Renal cortex interstitium (tissue), 11 donors: ENCODE data around the gene FOSL2. TPM values are rescaled to one million over a fixed set of nuclear protein-coding genes. Genes with fewer than 3 reads are reported as not detected.

Experiments used
- DNase-seq, 11 donors: peaks; one replicate each; pipeline ENCODE4 v3.0.0-alpha.2; 2013; ENCODE audit warnings: low read depth in 9 of 11, low spot score in 4 of 11; ENCODE audit errors: extremely low read depth in 1 of 11
- polyA plus RNA-seq, 3 donors: library from polyadenylated mRNA; unstranded; fragments of 120-200 nt; gene quantifications; one replicate each; pipeline ENCODE4 v1.2.1, GENCODE V29; 2013; ENCODE audit not compliant: insufficient read length in 3 of 3

Gene FOSL2
- polyA plus RNA-seq, 3 donors: 21.2 to 45.5 (median 24.4) TPM

GRCh38 chr2:28419003-28419402, 26.3 kb downstream of the FOSL2 start:
- no peak for DNase-seq

DNA sequence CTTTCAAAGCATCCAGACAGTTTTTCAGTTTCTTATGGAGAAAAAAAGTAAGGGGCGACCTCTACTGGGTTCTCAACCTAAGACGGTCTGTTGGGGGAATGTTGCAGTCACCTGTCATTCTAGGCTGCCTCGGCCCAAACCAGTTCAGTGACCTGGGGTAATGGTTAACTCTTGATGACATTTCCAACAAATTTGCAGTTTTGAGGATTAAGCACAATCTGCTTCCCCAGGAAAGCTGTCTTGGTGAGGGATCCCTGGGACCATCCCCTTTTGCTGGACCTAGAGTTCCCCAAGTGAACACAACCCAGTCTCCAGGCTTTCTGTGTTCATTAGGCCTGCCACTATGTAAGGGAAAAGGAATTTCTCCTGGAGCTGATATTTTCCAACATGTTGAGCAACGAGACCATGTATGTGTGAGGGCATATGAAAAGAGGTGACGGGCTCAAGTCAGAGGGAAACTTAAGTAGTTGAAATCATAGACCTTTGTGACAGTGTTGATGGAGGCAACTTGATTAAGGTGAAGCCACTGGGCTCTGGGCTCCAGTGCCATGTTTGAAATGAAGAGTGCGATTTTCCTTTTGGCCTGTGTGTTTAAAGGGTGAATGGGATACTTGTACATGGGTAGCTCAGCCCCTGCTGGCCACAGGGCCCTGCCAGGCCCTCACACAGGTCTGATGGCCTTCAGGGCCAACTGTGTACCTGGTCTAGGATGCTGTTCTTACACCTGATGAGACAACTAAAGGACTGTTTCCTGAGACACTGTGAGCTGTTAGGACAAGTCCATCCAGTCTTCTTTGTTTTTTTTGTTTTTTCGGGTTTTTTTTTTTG, 27.0 kb downstream of the FOSL2 start:
- DNase-seq: no peak

- no peak for DNase-seq
These were observed 28.1 kb downstream of the FOSL2 start for GRCh38 chr2:28420722-28421121.

GRCh38 chr2:28422908-28423741, 30.5 kb downstream of the FOSL2 start:
- DNase-seq: no peak

- DNase-seq: no peak
These were observed 31.4 kb downstream of the FOSL2 start for GRCh38 chr2:28423856-28424605.

- DNase-seq: no peak
These were observed 32.3 kb downstream of the FOSL2 start for GRCh38 chr2:28424799-28425463.

- no peak for DNase-seq
These were observed 32.8 kb downstream of the FOSL2 start for GRCh38 chr2:28425464-28425835.

DNA sequence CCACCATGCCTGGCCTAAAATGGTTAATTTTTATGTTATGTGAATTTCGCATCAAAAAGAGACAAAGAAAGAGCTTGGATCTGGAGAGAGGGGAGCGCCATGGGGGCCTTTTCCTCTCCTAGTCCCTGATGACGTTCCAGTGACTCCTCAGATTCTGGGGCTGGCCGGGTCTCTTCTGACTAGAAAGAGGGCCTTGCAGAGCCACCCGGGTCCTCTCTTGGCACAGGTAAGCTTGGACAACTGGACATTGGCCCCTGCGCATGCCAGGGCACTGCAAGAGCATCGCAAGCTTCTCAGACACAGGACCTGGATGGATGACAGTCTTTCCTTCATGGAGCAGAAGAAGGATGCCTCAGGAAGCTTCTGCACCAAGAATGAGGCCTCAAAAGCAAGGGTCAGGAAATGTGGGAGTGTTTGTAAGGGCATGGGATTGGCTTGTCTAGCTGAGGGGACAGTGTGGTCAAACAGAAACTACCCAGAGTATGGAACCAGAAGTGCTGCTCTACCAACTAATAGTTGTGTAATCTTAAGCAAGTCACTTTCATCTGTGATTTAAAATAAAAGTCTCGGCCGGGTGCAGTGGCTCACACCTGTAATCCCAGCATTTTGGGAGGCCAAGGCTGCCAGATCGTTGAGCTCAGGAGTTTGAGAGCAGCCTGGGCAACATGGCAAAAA, 35.2 kb downstream of the FOSL2 start:
- no peak for DNase-seq

DNA sequence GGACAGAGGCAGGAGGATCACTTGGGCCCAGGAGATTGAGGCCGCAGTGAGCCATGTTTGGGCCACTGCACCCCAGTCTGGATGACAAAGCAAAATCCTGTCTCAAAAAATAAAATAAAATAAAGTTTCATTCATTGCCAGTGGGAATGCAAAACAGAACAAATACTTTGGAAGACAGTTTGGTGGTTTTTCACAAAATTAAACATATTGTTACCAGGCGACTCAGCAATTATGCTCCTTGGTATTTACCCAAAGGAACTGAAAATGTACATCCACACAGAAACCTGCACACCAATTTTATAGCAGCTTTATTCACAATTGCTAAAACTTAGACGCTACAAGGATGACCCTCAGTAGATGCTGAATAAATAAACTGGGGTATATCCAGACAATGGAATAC, 35.8 kb downstream of the FOSL2 start:
- DNase-seq: no peak

DNA sequence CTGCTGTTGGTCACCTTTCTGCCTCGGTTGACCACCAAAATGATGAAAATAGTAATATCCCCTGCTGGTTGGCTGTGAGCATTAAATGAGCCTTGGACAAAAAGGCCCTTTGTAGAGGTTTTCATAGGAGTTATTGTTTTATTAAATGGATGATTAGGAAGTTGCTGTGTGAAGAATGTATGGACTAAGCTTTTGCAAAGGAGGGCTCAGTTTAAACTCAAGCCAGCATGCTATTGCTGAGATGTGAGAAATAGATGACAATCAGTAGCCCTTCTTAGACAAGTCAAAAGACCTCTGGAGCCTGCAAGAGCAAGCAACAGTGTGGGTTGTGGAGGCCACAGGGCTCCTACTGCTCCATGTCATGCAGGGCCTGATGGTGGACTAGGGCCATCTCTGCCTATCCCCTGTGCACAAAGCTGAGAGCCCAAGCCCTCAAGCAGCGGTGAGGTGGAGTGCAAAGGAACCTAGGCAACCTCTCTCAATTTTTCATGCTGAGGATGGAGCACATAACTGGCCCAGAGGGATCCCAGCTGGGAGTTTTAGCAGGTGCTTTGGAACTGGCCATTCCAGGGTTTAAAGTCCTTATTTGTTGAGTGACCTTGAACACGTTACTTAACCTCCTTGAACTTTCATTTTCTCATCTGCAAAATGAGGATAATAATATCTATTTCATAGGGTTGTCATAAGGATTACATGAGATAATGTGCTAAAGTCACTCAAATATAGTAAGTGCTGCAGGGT, 37.1 kb downstream of the FOSL2 start:
- no peak for DNase-seq

DNA sequence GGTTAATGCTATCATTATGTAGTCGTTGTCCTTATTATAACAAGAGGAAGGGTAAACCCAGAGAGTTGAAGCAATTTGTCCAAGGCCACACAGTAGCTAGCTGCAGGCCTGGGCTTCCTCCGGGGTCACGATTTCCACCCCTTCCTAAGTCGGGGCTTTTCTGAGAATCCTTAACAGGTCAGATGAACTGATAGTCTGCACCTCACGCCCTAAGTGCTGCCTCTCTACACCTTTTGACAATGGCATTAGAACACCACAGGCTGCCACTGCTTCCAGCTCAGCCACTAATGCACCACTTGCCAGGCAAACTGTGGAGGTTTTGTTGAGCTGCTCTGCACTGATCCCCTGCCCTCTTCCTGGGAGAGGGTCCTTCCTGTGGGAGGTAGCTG, 37.7 kb downstream of the FOSL2 start:
- DNase-seq: no peak

GRCh38 chr2:28430788-28431418, 38.2 kb downstream of the FOSL2 start:
- DNase-seq: no peak

DNA sequence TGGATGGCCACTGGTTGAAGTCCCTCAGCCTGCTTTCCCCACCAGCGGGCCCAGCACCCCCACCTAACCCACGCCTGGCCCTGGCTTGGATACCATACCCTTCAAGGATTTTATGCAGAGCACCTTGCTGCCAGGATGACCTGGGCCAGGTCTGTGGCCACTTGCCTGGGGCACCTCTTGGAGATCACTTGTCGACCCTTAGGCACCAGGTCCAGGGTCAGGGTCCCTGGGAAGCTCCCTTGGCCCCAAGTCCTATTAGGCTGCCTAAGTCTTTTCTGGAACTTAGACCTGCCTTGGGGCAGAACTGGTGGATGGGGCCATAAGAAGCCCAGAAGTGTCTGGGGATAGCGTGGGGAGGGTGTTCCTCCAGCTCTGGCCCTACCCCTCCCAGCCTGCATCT, 39.1 kb downstream of the FOSL2 start:
- no peak for DNase-seq

DNA sequence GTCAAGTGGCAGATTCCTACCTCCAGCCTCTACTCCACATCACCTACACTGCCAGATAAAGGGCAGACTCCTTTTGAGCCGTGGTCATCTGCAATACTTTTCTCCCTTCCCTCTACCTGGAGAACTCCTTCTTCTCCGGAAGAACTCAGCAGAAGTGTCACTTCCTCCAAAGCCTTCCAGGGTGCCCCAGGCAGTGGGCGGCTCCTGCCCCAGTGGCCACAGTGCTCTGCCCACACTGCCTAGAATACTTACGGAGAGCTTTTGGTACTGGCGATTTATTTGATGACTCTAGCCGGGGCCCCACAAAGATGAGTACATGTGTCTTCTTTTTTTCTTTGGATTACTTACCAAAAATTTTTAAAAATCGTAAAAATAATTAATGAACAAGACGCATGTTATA, 39.7 kb downstream of the FOSL2 start:
- DNase-seq: no peak

DNA sequence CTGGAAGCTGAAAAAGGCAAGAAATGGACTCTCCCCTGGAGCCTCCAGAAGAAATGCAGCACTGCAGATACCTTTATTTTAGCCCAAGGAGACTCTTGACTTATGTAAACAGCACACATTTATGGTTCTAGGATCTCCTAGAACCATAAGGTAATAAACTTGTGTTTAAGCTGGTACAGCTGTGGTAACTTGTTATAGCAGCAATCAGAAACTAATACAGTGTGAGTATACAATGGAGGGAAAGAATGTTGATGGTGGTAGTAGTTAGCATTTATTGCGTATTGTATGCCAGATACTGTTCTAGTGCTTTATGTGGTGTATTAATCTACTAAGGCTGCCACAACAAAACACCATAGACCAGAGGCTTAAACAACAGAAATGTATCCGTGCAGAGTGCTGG, 40.6 kb downstream of the FOSL2 start:
- DNase-seq: no peak

DNA sequence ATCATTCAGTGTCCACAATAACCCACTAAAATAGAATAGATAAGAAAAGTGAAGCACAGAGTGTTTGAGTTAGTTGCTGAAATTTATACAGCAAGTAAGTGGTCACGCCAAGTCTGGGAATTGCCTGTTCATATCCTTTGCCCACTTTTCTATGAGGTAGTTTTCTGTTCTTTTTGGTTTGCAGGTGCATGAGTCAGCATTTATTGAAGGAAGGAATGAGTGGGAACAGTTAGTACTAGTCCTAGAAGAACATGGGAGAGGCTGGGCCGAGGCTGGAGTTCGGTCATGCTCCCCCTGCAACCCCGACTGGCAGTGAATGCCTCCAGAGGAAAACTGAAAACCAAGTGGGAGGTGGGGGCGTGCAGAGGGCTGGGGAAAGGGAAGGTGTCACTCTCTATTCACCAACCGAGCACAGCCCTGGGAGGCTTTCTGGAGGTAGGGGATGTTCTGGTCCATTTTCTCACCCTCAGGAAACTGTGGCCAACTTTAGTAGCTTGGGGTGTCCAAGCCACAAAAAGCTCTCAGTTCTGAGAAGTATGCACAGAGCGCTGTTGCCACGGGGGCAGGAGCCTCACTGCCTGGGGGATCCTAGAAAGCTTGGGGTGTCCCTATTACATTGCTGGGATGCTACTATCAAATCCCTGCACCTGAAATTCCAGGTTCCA, 41.4 kb downstream of the FOSL2 start:
- DNase-seq: no peak

- no peak for DNase-seq
These were observed 41.9 kb downstream of the FOSL2 start for GRCh38 chr2:28434600-28434989.
